ENCODE data around the gene MCAT. TPM values are rescaled to one million over a fixed set of nuclear protein-coding genes. Genes with fewer than 3 reads are reported as not detected.
A peak's percentile ranks its signal among the peaks of the same experiment; 100 is the strongest.

The MCAT gene
- total and polyA plus RNA-seq, 2 donors (not counting 3 experiments of a cell fraction or from before 2014, with no cell fraction given) = 16.9 to 23.2 TPM

GRCh38 chr22:43136801-43137200 lies 6.4 kb downstream of the MCAT start:
- H3K27ac ChIP-seq (ENCODE audit: insufficient read depth, low read depth, low read length) = no peak overlapping the region
- no peaks in the 10 kb centered on the region for H3K9me1 ChIP-seq (replicated peaks; ENCODE audit: control insufficient read depth, extremely low read depth, insufficient read depth, low read length)
- no peak overlapping the region for H3K4me3 ChIP-seq (replicated peaks in 1 of 3; ENCODE audit: insufficient read depth in 1 of 3, low read depth in 1 of 3, low read length in 3 of 3)
- ChIA-PET CTCF (interaction anchor here (0.5 to 4.4 kb wide), 8 partner anchors 10 to 563 kb away, joined by 3 to 17 read pairs (median 3); partner anchors contain the start of gene BIK), POLR2A (no interaction called here)
- BruUV-seq (replicated peaks) = no TSS peak
- no peak overlapping the region for H2AFZ ChIP-seq (ENCODE audit: low read depth, low read length)
- dilution Hi-C loops (cut with MboI; ENCODE audit: extremely low pct_ligation_motif_present, low sequenced_read_pairs) (no loop called here), intact Hi-C loops (cut with micrococcal nuclease) (loop anchor here (1.0 to 2.0 kb wide), 2 partner anchors 26 to 356 kb away; partner anchors contain the start of gene BIK)
- H3K9me3 ChIP-seq (replicated peaks; ENCODE audit: control insufficient read depth, insufficient read depth, low read length) = no peaks in the 10 kb centered on the region
- no peak for TF ChIP-seq POLR2AphosphoS5 (IDR thresholded peaks at IDR 0.05; ENCODE audit: insufficient read depth, low read depth, low read length)
- TF ChIP-seq, protein P1, sequence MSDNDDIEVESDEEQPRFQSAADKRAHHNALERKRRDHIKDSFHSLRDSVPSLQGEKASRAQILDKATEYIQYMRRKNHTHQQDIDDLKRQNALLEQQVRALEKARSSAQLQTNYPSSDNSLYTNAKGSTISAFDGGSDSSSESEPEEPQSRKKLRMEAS (IDR thresholded peaks at IDR 0.05; ENCODE audit: insufficient read depth, insufficient read length) = no peak
- no peaks in the 10 kb centered on the region for H3K27me3 ChIP-seq (ENCODE audit: control insufficient read depth in 2 of 2, insufficient read depth in 2 of 2, low read length in 2 of 2)
- no peaks in the 10 kb centered on the region for H3K79me2 ChIP-seq (ENCODE audit: control insufficient read depth, insufficient read depth, low read length)
- no peak overlapping the region for H3K9ac ChIP-seq (replicated peaks; ENCODE audit: extremely low read depth, insufficient read depth, low read length)
- H3K4me2 ChIP-seq (ENCODE audit: insufficient read depth, low read length) = no peak overlapping the region
- no peaks in the 10 kb centered on the region for H4K20me1 ChIP-seq (replicated peaks; ENCODE audit: control insufficient read depth, extremely low read depth, insufficient read depth, low read length)
- no peaks in the 10 kb centered on the region for H3K4me1 ChIP-seq (ENCODE audit: control insufficient read depth, extremely low read depth, insufficient read depth, low read length)
- peaks cover 0 to 26% of the 10 kb centered on the region in 2 experiments for H3K36me3 ChIP-seq (ENCODE audit: control insufficient read depth in 2 of 2, extremely low read depth in 1 of 2, insufficient read depth in 2 of 2, low read length in 2 of 2)
- DNase-seq (ENCODE audit: low read depth, low spot score) = no peak
- no peak for FAIRE-seq

DNA sequence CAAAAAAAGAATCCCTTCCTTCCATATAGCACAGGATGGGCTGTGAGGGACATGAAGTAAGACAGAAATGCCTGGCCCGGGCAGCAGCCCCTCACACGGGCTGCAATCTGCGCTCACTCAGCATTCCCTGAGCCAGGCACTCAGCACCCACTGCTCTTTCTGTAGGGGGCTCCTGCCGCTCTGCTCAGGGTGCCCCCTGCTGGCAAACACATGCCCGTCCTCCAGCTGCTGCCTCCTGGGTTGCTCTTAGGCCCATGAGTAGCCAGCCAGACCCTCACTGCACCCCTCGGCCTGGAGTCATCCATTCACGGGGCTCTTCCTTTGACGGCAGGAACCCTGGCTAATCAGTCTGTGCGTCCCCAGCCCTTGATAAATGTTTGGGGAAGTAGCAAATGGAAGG lies 6.9 kb downstream of the MCAT start:
- H2AFZ ChIP-seq (ENCODE audit: low read depth, low read length) = no peak overlapping the region
- H3K9me1 ChIP-seq (replicated peaks; ENCODE audit: control insufficient read depth, extremely low read depth, insufficient read depth, low read length) = no peaks in the 10 kb centered on the region
- FAIRE-seq = peak; percentile 85
- POLR2A ChIA-PET = no interaction called here
- no peaks in the 10 kb centered on the region for H3K4me1 ChIP-seq (ENCODE audit: control insufficient read depth, extremely low read depth, insufficient read depth, low read length)
- peaks cover 0 to 30% of the 10 kb centered on the region in 2 experiments for H3K36me3 ChIP-seq (ENCODE audit: control insufficient read depth in 2 of 2, extremely low read depth in 1 of 2, insufficient read depth in 2 of 2, low read length in 2 of 2)
- no TSS peak for BruUV-seq (replicated peaks)
- H3K79me2 ChIP-seq (ENCODE audit: control insufficient read depth, insufficient read depth, low read length) = no peaks in the 10 kb centered on the region
- no peak overlapping the region for H3K4me2 ChIP-seq (ENCODE audit: insufficient read depth, low read length)
- H3K9ac ChIP-seq (replicated peaks; ENCODE audit: extremely low read depth, insufficient read depth, low read length) = no peak overlapping the region
- TF ChIP-seq GATA2 (IDR thresholded peaks at IDR 0.05; ENCODE audit: insufficient read depth, insufficient read length, low read depth, low read length) = no peak
- TF ChIP-seq, protein P2, sequence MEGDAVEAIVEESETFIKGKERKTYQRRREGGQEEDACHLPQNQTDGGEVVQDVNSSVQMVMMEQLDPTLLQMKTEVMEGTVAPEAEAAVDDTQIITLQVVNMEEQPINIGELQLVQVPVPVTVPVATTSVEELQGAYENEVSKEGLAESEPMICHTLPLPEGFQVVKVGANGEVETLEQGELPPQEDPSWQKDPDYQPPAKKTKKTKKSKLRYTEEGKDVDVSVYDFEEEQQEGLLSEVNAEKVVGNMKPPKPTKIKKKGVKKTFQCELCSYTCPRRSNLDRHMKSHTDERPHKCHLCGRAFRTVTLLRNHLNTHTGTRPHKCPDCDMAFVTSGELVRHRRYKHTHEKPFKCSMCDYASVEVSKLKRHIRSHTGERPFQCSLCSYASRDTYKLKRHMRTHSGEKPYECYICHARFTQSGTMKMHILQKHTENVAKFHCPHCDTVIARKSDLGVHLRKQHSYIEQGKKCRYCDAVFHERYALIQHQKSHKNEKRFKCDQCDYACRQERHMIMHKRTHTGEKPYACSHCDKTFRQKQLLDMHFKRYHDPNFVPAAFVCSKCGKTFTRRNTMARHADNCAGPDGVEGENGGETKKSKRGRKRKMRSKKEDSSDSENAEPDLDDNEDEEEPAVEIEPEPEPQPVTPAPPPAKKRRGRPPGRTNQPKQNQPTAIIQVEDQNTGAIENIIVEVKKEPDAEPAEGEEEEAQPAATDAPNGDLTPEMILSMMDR (IDR thresholded peaks at IDR 0.05; ENCODE audit: extremely low read depth in 1 of 2, insufficient read depth in 1 of 2, low read depth in 1 of 2, low read length in 2 of 2) = peak; percentile 76 to 95
- no peak overlapping the region for H3K27ac ChIP-seq (ENCODE audit: insufficient read depth, low read depth, low read length)
- dilution Hi-C loops (cut with MboI; ENCODE audit: extremely low pct_ligation_motif_present, low sequenced_read_pairs) (no loop called here), intact Hi-C loops (cut with micrococcal nuclease) (loop anchor here (1.0 to 2.0 kb wide), 2 partner anchors 25 to 356 kb away; partner anchors contain the start of gene BIK)
- H3K27me3 ChIP-seq (ENCODE audit: control insufficient read depth in 2 of 2, insufficient read depth in 2 of 2, low read length in 2 of 2) = no peaks in the 10 kb centered on the region
- no peaks in the 10 kb centered on the region for H4K20me1 ChIP-seq (replicated peaks; ENCODE audit: control insufficient read depth, extremely low read depth, insufficient read depth, low read length)
- peak; percentile 56 for DNase-seq (ENCODE audit: low read depth, low spot score)
- no peaks in the 10 kb centered on the region for H3K9me3 ChIP-seq (replicated peaks; ENCODE audit: control insufficient read depth, insufficient read depth, low read length)
- no peak overlapping the region for H3K4me3 ChIP-seq (replicated peaks in 1 of 3; ENCODE audit: insufficient read depth in 1 of 3, low read depth in 1 of 3, low read length in 3 of 3)
- CTCF ChIA-PET = interaction anchor here (0.5 to 4.4 kb wide), 8 partner anchors 9 to 563 kb away, joined by 3 to 17 read pairs (median 3); partner anchors contain the start of gene BIK

All from endothelial cell of umbilical vein (primary cell).